ENCODE data around the gene MPL.

GRCh38 chr1:43293896-43294760 is 43.5 kb upstream of the MPL start:
- TF ChIP-seq CTCF (IDR thresholded peaks at IDR 0.05) (no peak), POLR2A (IDR thresholded peaks at IDR 0.05) (peak in 1 of 2 donors; percentile 15)
